Endothelial cell of umbilical vein (primary cell): Measurements from ENCODE around the gene TEX264. TPM values are rescaled to one million over a fixed set of nuclear protein-coding genes. Genes with fewer than 3 reads are reported as not detected.

Experiments used
- BruUV-seq: library from RNA; stranded (reverse); fragments of 400-500 nt; replicated peaks from 2 replicates; lab custom pipeline; 2021; lab: Mats Ljungman, UMichigan
- CTCF ChIA-PET: fragments of 300-600, 350-600 bp; sonication (Branson Sonifier 250); formaldehyde crosslinking; loops from one replicate; lab custom pipeline; 2021; ENCODE audit warnings: antibody characterized with exemption, inconsistent platforms; lab: Charles Lee
- POLR2A ChIA-PET: fragments of 300-600, 350-600 bp; sonication (Branson Sonifier 250); formaldehyde crosslinking; loops from one replicate; lab custom pipeline; 2021; ENCODE audit warnings: antibody characterized with exemption, inconsistent platforms; lab: Charles Lee
- DNase-seq: peaks from one replicate; pipeline ENCODE4 v3.0.0-alpha.2; 2011; ENCODE audit warnings: low read depth, low spot score
- FAIRE-seq: peaks from 2 replicates; lab custom pipeline; 2011; peaks lifted over from hg19 to GRCh38; lab: Jason Lieb, UNC
- H2AFZ ChIP-seq: 2 replicates; pipeline ENCODE4 v1.6.0; 2012; ENCODE audit warnings: low read depth, low read length, control low read depth, inconsistent platforms
- H3K27ac ChIP-seq: 2 replicates; pipeline ENCODE4 v1.5.1; 2011; ENCODE audit warnings: low read depth, mild to moderate bottlenecking, control low read depth, low read length, moderate library complexity; ENCODE audit not compliant: insufficient read depth
- H3K27me3 ChIP-seq, 2 experiments: 2 replicates each; pipeline versions ENCODE4 v1.6.0 to v1.6.1; 2011; ENCODE audit warnings: low read length in 2 of 2, mixed read lengths in 1 of 2; ENCODE audit not compliant: control insufficient read depth in 2 of 2, insufficient read depth in 2 of 2
- H3K36me3 ChIP-seq, 2 experiments: 2 replicates in 1 of 2; 3 replicates in 1 of 2; pipeline ENCODE4 v1.5.1; 2011; ENCODE audit warnings: low read length in 2 of 2, mild to moderate bottlenecking in 1 of 2, moderate library complexity in 1 of 2; ENCODE audit not compliant: control insufficient read depth in 2 of 2, insufficient read depth in 2 of 2; ENCODE audit errors: extremely low read depth in 1 of 2
- H3K4me1 ChIP-seq: 3 replicates; pipeline ENCODE4 v1.5.1; 2011; ENCODE audit warnings: mild to moderate bottlenecking, low read length; ENCODE audit not compliant: control insufficient read depth, insufficient read depth; ENCODE audit errors: extremely low read depth
- H3K4me2 ChIP-seq: 2 replicates; pipeline ENCODE4 v1.6.1; 2011; ENCODE audit warnings: low read length, control low read depth, mixed read lengths; ENCODE audit not compliant: insufficient read depth
- H3K4me3 ChIP-seq, 3 experiments: fragments of 200-600 bp in 1 of 3; sonication (generic), shearing (Covaris generic) in 1 of 3; replicated peaks in 1 of 3; 2 replicates each; pipeline ENCODE4 v1.5.1; 2011 to 2016; ENCODE audit warnings: control low read depth in 3 of 3, low read length in 3 of 3, mild to moderate bottlenecking in 2 of 3, inconsistent platforms in 1 of 3, low read depth in 1 of 3, moderate library complexity in 1 of 3; ENCODE audit not compliant: insufficient read depth in 1 of 3
- H3K79me2 ChIP-seq: 2 replicates; pipeline ENCODE4 v1.6.0; 2012; ENCODE audit warnings: low read length, inconsistent platforms; ENCODE audit not compliant: control insufficient read depth, insufficient read depth
- H3K9ac ChIP-seq: replicated peaks from 2 replicates; pipeline ENCODE3; 2011; ENCODE audit warnings: low read length, control low read depth; ENCODE audit not compliant: insufficient read depth; ENCODE audit errors: extremely low read depth
- H3K9me1 ChIP-seq: replicated peaks from 3 replicates; pipeline ENCODE4 v1.6.0; 2011; ENCODE audit warnings: mild to moderate bottlenecking, low read length; ENCODE audit not compliant: control insufficient read depth, insufficient read depth; ENCODE audit errors: extremely low read depth
- H3K9me3 ChIP-seq: replicated peaks from 2 replicates; pipeline ENCODE4 v1.5.1; 2012; ENCODE audit warnings: low read length, inconsistent platforms; ENCODE audit not compliant: control insufficient read depth, insufficient read depth
- H4K20me1 ChIP-seq: replicated peaks from 2 replicates; pipeline ENCODE3; 2011; ENCODE audit warnings: mild to moderate bottlenecking, low read length; ENCODE audit not compliant: control insufficient read depth, insufficient read depth; ENCODE audit errors: extremely low read depth
- CTCF ChIP-seq, 2 donors: IDR thresholded peaks; 1 replicate in 1 of 2; 2 replicates in 1 of 2; pipeline ENCODE4 v1.5.1; 2011; ENCODE audit warnings: low read length in 2 of 2, mild to moderate bottlenecking in 2 of 2, moderate library complexity in 2 of 2, control low read depth in 1 of 2, inconsistent platforms in 1 of 2, low read depth in 1 of 2; ENCODE audit not compliant: insufficient read depth in 1 of 2; ENCODE audit errors: extremely low read depth in 1 of 2
- EZH2 ChIP-seq: IDR thresholded peaks from 2 replicates; pipeline ENCODE4 v1.6.1; 2012; ENCODE audit warnings: borderline replicate concordance, low read depth, mild to moderate bottlenecking, moderate library complexity, low read length, inconsistent platforms; ENCODE audit not compliant: severe bottlenecking
- FOS ChIP-seq: IDR thresholded peaks from 2 replicates; pipeline ENCODE4 v1.6.1; 2011; ENCODE audit warnings: mild to moderate bottlenecking, low read length, moderate library complexity, borderline replicate concordance; ENCODE audit not compliant: insufficient read depth
- GATA2 ChIP-seq: IDR thresholded peaks from 2 replicates; pipeline ENCODE4 v1.7.0; 2011; ENCODE audit warnings: low read depth, mild to moderate bottlenecking, moderate library complexity, mixed read lengths, low read length; ENCODE audit not compliant: insufficient read length, insufficient read depth
- JUN ChIP-seq: IDR thresholded peaks from 2 replicates; pipeline ENCODE4 v1.6.1; 2011; ENCODE audit warnings: borderline replicate concordance, low read depth; ENCODE audit not compliant: insufficient read length, insufficient read depth
- MAX ChIP-seq: IDR thresholded peaks from 2 replicates; pipeline ENCODE4 v1.6.1; 2011; ENCODE audit not compliant: insufficient read depth, insufficient read length
- MYC ChIP-seq: IDR thresholded peaks from one replicate; pipeline ENCODE4 v1.6.1; 2011; ENCODE audit warnings: mild to moderate bottlenecking, low read depth, low read length
- POLR2A ChIP-seq: IDR thresholded peaks from 2 replicates; pipeline ENCODE4 v1.6.1; 2012; ENCODE audit warnings: low read depth, mild to moderate bottlenecking, control low read depth, low read length
- POLR2AphosphoS5 ChIP-seq: IDR thresholded peaks from 2 replicates; pipeline ENCODE4 v1.6.1; 2012; ENCODE audit warnings: low read depth, mild to moderate bottlenecking, control low read depth, low read length, moderate library complexity; ENCODE audit not compliant: insufficient read depth
- dilution Hi-C: fragments of 300-500 bp; cut with MboI; formaldehyde crosslinking; loops from one replicate; pipeline ENCODE4 v1.15.0; 2019; ENCODE audit warnings: low sequenced_read_pairs; ENCODE audit not compliant: extremely low pct_ligation_motif_present
- intact Hi-C: fragments of 100-400 bp; cut with micrococcal nuclease; formaldehyde crosslinking; loops from one replicate; pipeline ENCODE4 v1.10.0; 2022
- polyA plus RNA-seq, 4 experiments: library from polyadenylated mRNA; depleted of rRNA in 3 of 4; stranded (reverse) in 3 of 4; unstranded in 1 of 4; fragments of >200 nt; gene quantifications; 2 replicates each; pipeline versions ENCODE4 v1.2.1 to v1.2.3, GENCODE V29; 2011 to 2012; ENCODE audit warnings: missing spikeins in 1 of 4
- total RNA-seq: library from RNA; stranded (reverse); gene quantifications from 2 replicates; pipeline ENCODE4 v1.2.3, GENCODE V29; 2021

TEX264 gene
- total and polyA plus RNA-seq, 2 donors (not counting 3 experiments of a cell fraction or from before 2014, with no cell fraction given): 29.0 to 89.7 TPM

GRCh38 chr3:51750878-51751277 lies 79.8 kb downstream of the TEX264 start:
- H4K20me1 ChIP-seq: no peaks in the 10 kb centered on the region
- H3K79me2 ChIP-seq: no peaks in the 10 kb centered on the region
- no peak for FAIRE-seq
- CTCF ChIA-PET: no interaction called here
- H3K9ac ChIP-seq: no peak overlapping the region
- H3K27ac ChIP-seq: no peak overlapping the region
- H2AFZ ChIP-seq: no peak overlapping the region
- intact Hi-C loops (no loop called here), dilution Hi-C loops (no loop called here)
- no TSS peak for BruUV-seq
- H3K4me3 ChIP-seq: no peak overlapping the region
- POLR2A ChIA-PET: no interaction called here
- peaks cover 2 to 3% of the 10 kb centered on the region in 2 experiments for H3K27me3 ChIP-seq
- no peaks in the 10 kb centered on the region for H3K4me1 ChIP-seq
- no peak overlapping the region for H3K4me2 ChIP-seq
- H3K9me1 ChIP-seq: no peaks in the 10 kb centered on the region
- TF ChIP-seq CTCF (IDR thresholded peaks at IDR 0.05; ENCODE audit: extremely low read depth in 1 of 2, insufficient read depth in 1 of 2, low read depth in 1 of 2, low read length in 2 of 2) (no peak), MAX (no peak), POLR2A (no peak), POLR2AphosphoS5 (no peak), FOS (no peak), GATA2 (no peak)
- no peaks in the 10 kb centered on the region for H3K36me3 ChIP-seq
- H3K9me3 ChIP-seq: no peaks in the 10 kb centered on the region
- DNase-seq: no peak

GRCh38 chr3:51751287-51751686 lies 80.2 kb downstream of the TEX264 start:
- no peaks in the 10 kb centered on the region for H4K20me1 ChIP-seq
- no peak overlapping the region for H3K4me2 ChIP-seq
- H3K79me2 ChIP-seq: no peaks in the 10 kb centered on the region
- POLR2A ChIA-PET: no interaction called here
- H3K27me3 ChIP-seq: peaks cover 2 to 3% of the 10 kb centered on the region in 2 experiments
- DNase-seq (no peak), FAIRE-seq (no peak)
- no peaks in the 10 kb centered on the region for H3K36me3 ChIP-seq
- no TSS peak for BruUV-seq
- CTCF ChIA-PET: no interaction called here
- no peak overlapping the region for H3K9ac ChIP-seq
- intact Hi-C loops (no loop called here), dilution Hi-C loops (no loop called here)
- no peak overlapping the region for H2AFZ ChIP-seq
- no peak overlapping the region for H3K27ac ChIP-seq
- no peaks in the 10 kb centered on the region for H3K9me1 ChIP-seq
- TF ChIP-seq FOS (no peak), GATA2 (no peak), CTCF (IDR thresholded peaks at IDR 0.05; ENCODE audit: extremely low read depth in 1 of 2, insufficient read depth in 1 of 2, low read depth in 1 of 2, low read length in 2 of 2) (no peak), JUN (no peak), MYC (no peak), EZH2 (no peak), POLR2AphosphoS5 (no peak)
- H3K9me3 ChIP-seq: no peaks in the 10 kb centered on the region
- H3K4me1 ChIP-seq: no peaks in the 10 kb centered on the region
- no peak overlapping the region for H3K4me3 ChIP-seq
